GM13976 (cell line): ENCODE measurements around the gene LNP1.

Experiments
- DNase-seq: peaks from one replicate; pipeline ENCODE4 v3.0.0; 2012; ENCODE audit warnings: low spot score
- CTCF ChIP-seq: IDR thresholded peaks from 2 replicates; pipeline ENCODE4 v1.5.1; 2012; ENCODE audit warnings: borderline replicate concordance, mild to moderate bottlenecking; ENCODE audit not compliant: insufficient read depth; ENCODE audit errors: extremely low read depth, missing control alignments, control extremely low read depth
- in situ Hi-C: fragments of 300-500 bp; cut with MboI; formaldehyde crosslinking; loops from one replicate; pipeline ENCODE4 v1.12.0; 2022; ENCODE audit warnings: low sequenced_read_pairs, mixed read lengths, inconsistent platforms; ENCODE audit not compliant: unreplicated experiment

LNP1 gene

GRCh38 chr3:100403362-100404249 lies 2.3 kb downstream of the LNP1 start:
- TF ChIP-seq CTCF: no peak
- no peak for DNase-seq
- in situ Hi-C loops: no loop called here

GRCh38 chr3:100404250-100404548 lies 2.9 kb downstream of the LNP1 start:
- no peak for DNase-seq
- TF ChIP-seq CTCF: no peak
- in situ Hi-C loops: no loop called here

GRCh38 chr3:100407164-100407563 lies 5.8 kb downstream of the LNP1 start:
- in situ Hi-C loops: no loop called here
- DNase-seq: no peak
- no peak for TF ChIP-seq CTCF

GRCh38 chr3:100407977-100408532 lies 6.7 kb downstream of the LNP1 start:
- in situ Hi-C loops: no loop called here
- no peak for DNase-seq
- no peak for TF ChIP-seq CTCF

GRCh38 chr3:100411091-100411982 lies 10.0 kb downstream of the LNP1 start:
- DNase-seq: no peak
- in situ Hi-C loops: no loop called here
- no peak for TF ChIP-seq CTCF

GRCh38 chr3:100412912-100413590 lies 11.7 kb downstream of the LNP1 start:
- in situ Hi-C loops: no loop called here
- TF ChIP-seq CTCF: no peak

More at GRCh38 chr3:100412912-100413590, 11.7 kb downstream of the LNP1 start:
- no peak for DNase-seq
